WTC11 (cell line): Measurements from ENCODE around the gene LIFR. TPM values are rescaled to one million over a fixed set of nuclear protein-coding genes. Genes with fewer than 3 reads are reported as not detected.

Source experiments
- ATAC-seq: fragments of 200-7000 bp; cut with Tn5 transposase; 2 replicates; pipeline ENCODE4 v1.10.0; 2021; ENCODE audit warnings: mild to moderate bottlenecking, moderate library complexity
- CTCF ChIA-PET: fragments of 300-600 bp; sonication (Branson Sonifier 250); formaldehyde crosslinking; loops from one replicate; lab custom pipeline; 2021; ENCODE audit warnings: antibody characterized with exemption; lab: Charles Lee
- POLR2A ChIA-PET: fragments of 350-600 bp; sonication (Branson Sonifier 250); formaldehyde crosslinking; loops from one replicate; lab custom pipeline; 2021; ENCODE audit warnings: antibody characterized with exemption; lab: Charles Lee
- DNase-seq: peaks from one replicate; pipeline ENCODE4 v3.0.0; 2021; ENCODE audit warnings: low spot score
- H3K27ac Mint-ChIP-seq: 2 replicates; pipeline ENCODE4 v1.8.0; 2021; ENCODE audit warnings: mixed read lengths
- H3K27me3 Mint-ChIP-seq: 2 replicates; pipeline ENCODE4 v1.8.0; 2021; ENCODE audit warnings: low read depth, mild to moderate bottlenecking, moderate library complexity, mixed read lengths
- H3K36me3 Mint-ChIP-seq: 2 replicates; pipeline ENCODE4 v1.8.0; 2021; ENCODE audit warnings: mixed read lengths
- H3K4me1 Mint-ChIP-seq: 2 replicates; pipeline ENCODE4 v1.8.0; 2022; ENCODE audit warnings: mixed read lengths
- H3K4me3 Mint-ChIP-seq: 2 replicates; pipeline ENCODE4 v1.8.0; 2021; ENCODE audit warnings: mild to moderate bottlenecking, moderate library complexity, mixed read lengths
- H3K9me3 Mint-ChIP-seq: 2 replicates; pipeline ENCODE4 v1.8.0; 2021; ENCODE audit warnings: mixed read lengths
- ATF1 ChIP-seq: sonication (generic); formaldehyde crosslinking; IDR thresholded peaks from 2 replicates; pipeline ENCODE4 v1.8.1; 2023; ENCODE audit warnings: mild to moderate bottlenecking, moderate library complexity, missing genetic modification reagents
- ELF4 ChIP-seq: sonication (generic); formaldehyde crosslinking; IDR thresholded peaks from 2 replicates; pipeline ENCODE4 v1.8.1; 2022; ENCODE audit warnings: low read depth, mild to moderate bottlenecking, moderate library complexity, missing genetic modification reagents
- EMX1 ChIP-seq: fragments of 250-450 bp; sonication (Bioruptor Pico); IDR thresholded peaks from 2 replicates; pipeline ENCODE4 v1.8.0; 2021; ENCODE audit warnings: mild to moderate bottlenecking
- GRHL2 ChIP-seq: fragments of 250-450 bp; sonication (Bioruptor Pico); IDR thresholded peaks from 2 replicates; pipeline ENCODE4 v1.8.0; 2022; ENCODE audit warnings: mild to moderate bottlenecking, moderate library complexity; ENCODE audit not compliant: insufficient replicate concordance, severe bottlenecking
- JAZF1 ChIP-seq: fragments of 250-450 bp; sonication (Bioruptor Pico); IDR thresholded peaks from 2 replicates; pipeline ENCODE4 v1.9.0; 2021; ENCODE audit warnings: moderate library complexity, mild to moderate bottlenecking, inconsistent platforms
- JUN ChIP-seq: sonication (generic); formaldehyde crosslinking; IDR thresholded peaks from 2 replicates; pipeline ENCODE4 v1.8.0; 2023; ENCODE audit warnings: mild to moderate bottlenecking, missing genetic modification reagents
- NFE2L1 ChIP-seq: sonication (generic); formaldehyde crosslinking; IDR thresholded peaks from 2 replicates; pipeline ENCODE4 v1.8.1; 2023; ENCODE audit warnings: missing genetic modification reagents
- NFYB ChIP-seq: sonication (generic); formaldehyde crosslinking; conservative IDR thresholded peaks from 2 replicates; pipeline ENCODE4 v1.8.0; 2022; ENCODE audit warnings: low read depth, missing genetic modification reagents
- OVOL2 ChIP-seq: fragments of 250-450 bp; sonication (Bioruptor Pico); IDR thresholded peaks from 2 replicates; pipeline ENCODE4 v1.9.0; 2021; ENCODE audit warnings: mild to moderate bottlenecking, borderline replicate concordance
- PRDM15 ChIP-seq: sonication (generic); formaldehyde crosslinking; IDR thresholded peaks from 2 replicates; pipeline ENCODE4 v1.8.0; 2022; ENCODE audit warnings: missing genetic modification reagents
- ZNF121 ChIP-seq: sonication (generic); formaldehyde crosslinking; IDR thresholded peaks from 2 replicates; pipeline ENCODE4 v1.8.0; 2023; ENCODE audit warnings: missing genetic modification reagents
- ZNF232 ChIP-seq: sonication (generic); formaldehyde crosslinking; IDR thresholded peaks from 2 replicates; pipeline ENCODE4 v1.8.0; 2022; ENCODE audit warnings: mild to moderate bottlenecking, missing genetic modification reagents
- ZNF671 ChIP-seq: fragments of 250-450 bp; sonication (Bioruptor Pico); IDR thresholded peaks from 2 replicates; pipeline ENCODE4 v1.8.0; 2021; ENCODE audit warnings: mild to moderate bottlenecking
- total RNA-seq: library from RNA; stranded (reverse); gene quantifications from 3 replicates; pipeline ENCODE4 v1.2.3, GENCODE V29; 2021
- TF ChIP-seq, protein P1 (sequence below): sonication (generic); formaldehyde crosslinking; IDR thresholded peaks from 2 replicates; pipeline ENCODE4 v1.8.1; 2022; ENCODE audit warnings: mild to moderate bottlenecking, missing genetic modification reagents, moderate library complexity, borderline replicate concordance
- TF ChIP-seq, protein P2 (sequence below): sonication (generic); formaldehyde crosslinking; conservative IDR thresholded peaks from 2 replicates; pipeline ENCODE4 v1.8.1; 2023; ENCODE audit warnings: mild to moderate bottlenecking, low read depth, missing genetic modification reagents, moderate library complexity
- TF ChIP-seq, protein P3 (sequence below): sonication (generic); formaldehyde crosslinking; IDR thresholded peaks from 2 replicates; pipeline ENCODE4 v1.8.1; 2023; ENCODE audit warnings: mild to moderate bottlenecking, missing genetic modification reagents, moderate library complexity
- TF ChIP-seq, protein P4 (sequence below): sonication (generic); formaldehyde crosslinking; IDR thresholded peaks from 2 replicates; pipeline ENCODE4 v1.8.1; 2022; ENCODE audit warnings: low read depth, mild to moderate bottlenecking, moderate library complexity, missing genetic modification reagents, borderline replicate concordance

The LIFR gene
- total RNA-seq, 1 experiment from 2014 or later, result 14.4 TPM

- POLR2A ChIA-PET, result no interaction called here
- H3K4me3 Mint-ChIP-seq, result no peak overlapping the region
- TF ChIP-seq NFYB (CRISPR knock-in tag) (no peak), GRHL2 (CRISPR knock-in tag) (no peak), ELF4 (no peak), NFE2L1 (no peak), PRDM15 (no peak), JAZF1 (CRISPR knock-in tag) (no peak), ZNF671 (CRISPR knock-in tag) (no peak), OVOL2 (CRISPR knock-in tag) (no peak)
- TF ChIP-seq, protein P1, sequence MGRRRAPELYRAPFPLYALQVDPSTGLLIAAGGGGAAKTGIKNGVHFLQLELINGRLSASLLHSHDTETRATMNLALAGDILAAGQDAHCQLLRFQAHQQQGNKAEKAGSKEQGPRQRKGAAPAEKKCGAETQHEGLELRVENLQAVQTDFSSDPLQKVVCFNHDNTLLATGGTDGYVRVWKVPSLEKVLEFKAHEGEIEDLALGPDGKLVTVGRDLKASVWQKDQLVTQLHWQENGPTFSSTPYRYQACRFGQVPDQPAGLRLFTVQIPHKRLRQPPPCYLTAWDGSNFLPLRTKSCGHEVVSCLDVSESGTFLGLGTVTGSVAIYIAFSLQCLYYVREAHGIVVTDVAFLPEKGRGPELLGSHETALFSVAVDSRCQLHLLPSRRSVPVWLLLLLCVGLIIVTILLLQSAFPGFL, result no peak
- TF ChIP-seq, protein P2, sequence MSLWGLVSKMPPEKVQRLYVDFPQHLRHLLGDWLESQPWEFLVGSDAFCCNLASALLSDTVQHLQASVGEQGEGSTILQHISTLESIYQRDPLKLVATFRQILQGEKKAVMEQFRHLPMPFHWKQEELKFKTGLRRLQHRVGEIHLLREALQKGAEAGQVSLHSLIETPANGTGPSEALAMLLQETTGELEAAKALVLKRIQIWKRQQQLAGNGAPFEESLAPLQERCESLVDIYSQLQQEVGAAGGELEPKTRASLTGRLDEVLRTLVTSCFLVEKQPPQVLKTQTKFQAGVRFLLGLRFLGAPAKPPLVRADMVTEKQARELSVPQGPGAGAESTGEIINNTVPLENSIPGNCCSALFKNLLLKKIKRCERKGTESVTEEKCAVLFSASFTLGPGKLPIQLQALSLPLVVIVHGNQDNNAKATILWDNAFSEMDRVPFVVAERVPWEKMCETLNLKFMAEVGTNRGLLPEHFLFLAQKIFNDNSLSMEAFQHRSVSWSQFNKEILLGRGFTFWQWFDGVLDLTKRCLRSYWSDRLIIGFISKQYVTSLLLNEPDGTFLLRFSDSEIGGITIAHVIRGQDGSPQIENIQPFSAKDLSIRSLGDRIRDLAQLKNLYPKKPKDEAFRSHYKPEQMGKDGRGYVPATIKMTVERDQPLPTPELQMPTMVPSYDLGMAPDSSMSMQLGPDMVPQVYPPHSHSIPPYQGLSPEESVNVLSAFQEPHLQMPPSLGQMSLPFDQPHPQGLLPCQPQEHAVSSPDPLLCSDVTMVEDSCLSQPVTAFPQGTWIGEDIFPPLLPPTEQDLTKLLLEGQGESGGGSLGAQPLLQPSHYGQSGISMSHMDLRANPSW (CRISPR knock-in tag), result no peak
- TF ChIP-seq, all 79 proteins: peak for 0
- CTCF ChIA-PET, result interaction anchor here (1.7 kb wide), 1 partner anchor 161 kb away, joined by 5 read pairs; no protein-coding TSS in a partner anchor
- Mint-ChIP-seq H3K9me3 (peaks cover 23% of the 10 kb centered on the region), H3K36me3 (no peaks in the 10 kb centered on the region), H3K27me3 (no peaks in the 10 kb centered on the region), H3K4me1 (peaks cover 33% of the 10 kb centered on the region), H3K27ac (no peak overlapping the region)
- no peak for DNase-seq
- peak; percentile 41; the same call in 1 of the 2 replicates for ATAC-seq
Observed at GRCh38 chr5:38602641-38603040, 46.2 kb upstream of the LIFR start.

- Mint-ChIP-seq H3K4me3 (no peak overlapping the region), H3K27ac (no peak overlapping the region), H3K9me3 (peaks cover 23% of the 10 kb centered on the region), H3K36me3 (no peaks in the 10 kb centered on the region), H3K4me1 (peaks cover 33% of the 10 kb centered on the region), H3K27me3 (no peaks in the 10 kb centered on the region)
- POLR2A ChIA-PET, result no interaction called here
- TF ChIP-seq EMX1 (CRISPR knock-in tag) (no peak), ZNF121 (CRISPR knock-in tag) (no peak), ZNF232 (CRISPR knock-in tag) (no peak), JUN (CRISPR knock-in tag) (no peak), ATF1 (CRISPR knock-in tag) (no peak)
- TF ChIP-seq, protein P3, sequence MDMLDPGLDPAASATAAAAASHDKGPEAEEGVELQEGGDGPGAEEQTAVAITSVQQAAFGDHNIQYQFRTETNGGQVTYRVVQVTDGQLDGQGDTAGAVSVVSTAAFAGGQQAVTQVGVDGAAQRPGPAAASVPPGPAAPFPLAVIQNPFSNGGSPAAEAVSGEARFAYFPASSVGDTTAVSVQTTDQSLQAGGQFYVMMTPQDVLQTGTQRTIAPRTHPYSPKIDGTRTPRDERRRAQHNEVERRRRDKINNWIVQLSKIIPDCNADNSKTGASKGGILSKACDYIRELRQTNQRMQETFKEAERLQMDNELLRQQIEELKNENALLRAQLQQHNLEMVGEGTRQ, result no peak
- TF ChIP-seq, protein P4, sequence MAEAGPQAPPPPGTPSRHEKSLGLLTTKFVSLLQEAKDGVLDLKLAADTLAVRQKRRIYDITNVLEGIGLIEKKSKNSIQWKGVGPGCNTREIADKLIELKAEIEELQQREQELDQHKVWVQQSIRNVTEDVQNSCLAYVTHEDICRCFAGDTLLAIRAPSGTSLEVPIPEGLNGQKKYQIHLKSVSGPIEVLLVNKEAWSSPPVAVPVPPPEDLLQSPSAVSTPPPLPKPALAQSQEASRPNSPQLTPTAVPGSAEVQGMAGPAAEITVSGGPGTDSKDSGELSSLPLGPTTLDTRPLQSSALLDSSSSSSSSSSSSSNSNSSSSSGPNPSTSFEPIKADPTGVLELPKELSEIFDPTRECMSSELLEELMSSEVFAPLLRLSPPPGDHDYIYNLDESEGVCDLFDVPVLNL (CRISPR knock-in tag), result no peak
- ATAC-seq, result no peak
- CTCF ChIA-PET, result interaction anchor here (1.7 kb wide), 1 partner anchor 160 kb away, joined by 5 read pairs; no protein-coding TSS in a partner anchor
- no peak for DNase-seq
Observed at GRCh38 chr5:38601863-38602298, 45.4 kb upstream of the LIFR start.
